PC-3 (cell line): ENCODE results near the gene TRIP6. TPM values are rescaled to one million over a fixed set of nuclear protein-coding genes. Genes with fewer than 3 reads are reported as not detected.

Experiments
- ATAC-seq: fragments of 200-7000 bp; cut with Tn5 transposase; 2 replicates; pipeline ENCODE4 v1.9.1; 2020; ENCODE audit warnings: mild to moderate bottlenecking, moderate library complexity
- BruUV-seq: library from RNA; stranded (reverse); fragments of 400-500 nt; replicated peaks from 2 replicates; lab custom pipeline; 2021; lab: Mats Ljungman, UMichigan
- CTCF ChIA-PET: fragments of 300-600 bp; sonication (Branson Sonifier 250); formaldehyde crosslinking; loops from one replicate; lab custom pipeline; 2022; ENCODE audit warnings: antibody characterized with exemption; lab: Charles Lee
- POLR2A ChIA-PET: fragments of 300-600 bp; sonication (Branson Sonifier 250); formaldehyde crosslinking; loops from one replicate; lab custom pipeline; 2022; ENCODE audit warnings: antibody characterized with exemption; ENCODE audit not compliant: unreplicated experiment; lab: Charles Lee
- DNase-seq: peaks from one replicate; pipeline ENCODE4 v3.0.0-alpha.2; 2015
- H2AFZ ChIP-seq: fragments of 300-600 bp; sonication (generic); 2 replicates; pipeline ENCODE4 v1.6.0; 2016; ENCODE audit warnings: antibody characterized with exemption, low read length
- H3F3A ChIP-seq: fragments of 300-600 bp; sonication (generic); one replicate; pipeline ENCODE4 v1.6.0; 2017; ENCODE audit warnings: antibody characterized with exemption, low read length, control low read depth, mild to moderate bottlenecking; ENCODE audit not compliant: unreplicated experiment
- H3K27ac ChIP-seq: fragments of 300-600 bp; sonication (generic); 2 replicates; pipeline ENCODE4 v1.5.1; 2016; ENCODE audit warnings: mild to moderate bottlenecking, low read length
- H3K27me3 ChIP-seq: fragments of 300-600 bp; sonication (generic); 2 replicates; pipeline ENCODE4 v1.6.1; 2016; ENCODE audit warnings: low read length, mixed read lengths
- H3K36me3 ChIP-seq: fragments of 300-600 bp; sonication (generic); 2 replicates; pipeline ENCODE4 v1.6.1; 2016; ENCODE audit warnings: low read depth, mixed run types, low read length, mixed read lengths
- H3K4me1 ChIP-seq: fragments of 300-600 bp; sonication (generic); 2 replicates; pipeline ENCODE4 v1.5.1; 2016; ENCODE audit warnings: low read length; ENCODE audit not compliant: insufficient read depth
- H3K4me2 ChIP-seq: fragments of 300-600 bp; sonication (generic); 2 replicates; pipeline ENCODE4 v1.6.0; 2016; ENCODE audit warnings: low read length
- H3K4me3 ChIP-seq: fragments of 300-600 bp; sonication (generic); 2 replicates; pipeline ENCODE4 v1.5.1; 2016; ENCODE audit warnings: mild to moderate bottlenecking, low read length, mixed read lengths
- H3K79me2 ChIP-seq: fragments of 300-600 bp; sonication (generic); 2 replicates; pipeline ENCODE4 v1.6.1; 2017; ENCODE audit warnings: low read length, mixed read lengths
- H3K9ac ChIP-seq: fragments of 300-600 bp; sonication (generic); 2 replicates; pipeline ENCODE4 v1.6.0; 2016; ENCODE audit warnings: mild to moderate bottlenecking, low read length
- H3K9me2 ChIP-seq: fragments of 300-600 bp; sonication (generic); replicated peaks from 2 replicates; pipeline ENCODE4 v1.6.1; 2016; ENCODE audit warnings: mixed run types, low read length, mixed read lengths
- H3K9me3 ChIP-seq: fragments of 300-600 bp; sonication (generic); 2 replicates; pipeline ENCODE4 v1.6.1; 2016; ENCODE audit warnings: low read length, mixed read lengths
- H4K20me1 ChIP-seq: fragments of 300-600 bp; sonication (generic); 2 replicates; pipeline ENCODE4 v1.6.1; 2016; ENCODE audit warnings: low read length, mixed read lengths
- EZH2 ChIP-seq: fragments of 300-600 bp; sonication (generic); IDR thresholded peaks from one replicate; pipeline ENCODE4 v1.6.1; 2017; ENCODE audit warnings: antibody characterized with exemption, mild to moderate bottlenecking, low read length; ENCODE audit not compliant: unreplicated experiment
- EZH2phosphoT487 ChIP-seq: fragments of 300-600 bp; sonication (generic); IDR thresholded peaks from 2 replicates; pipeline ENCODE4 v1.6.1; 2018; ENCODE audit warnings: mild to moderate bottlenecking, antibody characterized with exemption, low read length, borderline replicate concordance
- intact Hi-C: fragments of 100-400 bp; cut with micrococcal nuclease; formaldehyde crosslinking; loops from 2 replicates; pipeline ENCODE4 v1.9.0; 2023
- total RNA-seq: library from RNA; depleted of rRNA; stranded (reverse); fragments of >200 nt; gene quantifications from 2 replicates; pipeline ENCODE4 v1.2.3, GENCODE V29; 2014
- TF ChIP-seq, protein P1 (sequence below): fragments of 300-600 bp; sonication (generic); conservative IDR thresholded peaks from 2 replicates; pipeline ENCODE4 v1.5.1; 2017; ENCODE audit warnings: antibody characterized with exemption, low read depth, mild to moderate bottlenecking, low read length

Gene TRIP6
- total RNA-seq, 1 experiment from 2014 or later = 11.3 TPM

DNA sequence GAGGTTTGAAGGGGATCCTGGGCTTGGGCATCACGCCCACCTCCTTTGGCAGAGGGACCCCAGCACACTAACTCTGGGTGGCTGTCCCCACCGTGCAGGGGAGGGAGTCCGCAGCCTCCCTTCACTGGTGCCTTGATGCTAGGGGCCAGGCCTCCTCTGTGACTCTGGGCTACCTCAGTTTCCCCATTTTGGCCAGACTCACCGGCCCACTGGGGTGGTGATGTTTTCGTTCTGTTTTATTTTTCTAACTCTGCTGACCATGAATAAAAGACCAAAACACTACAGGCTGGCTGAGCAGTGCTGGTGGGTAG is 503 bp upstream of the TRIP6 start:
- Histone ChIP-seq H3K9ac (peak overlapping the region; percentile 97), H3K79me2 (peaks cover 5% of the 10 kb centered on the region), H4K20me1 (no peaks in the 10 kb centered on the region), H2AFZ (no peak overlapping the region), H3K4me1 (peaks cover 34% of the 10 kb centered on the region), H3K36me3 (0 out of 2 replicates have a peak, but pooled peaks cover 3% of the 10 kb centered on the region), H3K4me3 (peak overlapping the region; percentile 31), H3K9me2 (no peaks in the 10 kb centered on the region), H3K4me2 (peak overlapping the region; percentile 82), H3F3A (no peaks in the 10 kb centered on the region), H3K9me3 (no peaks in the 10 kb centered on the region), H3K27ac (peak overlapping the region; percentile 100), H3K27me3 (no peaks in the 10 kb centered on the region)
- no peak for TF ChIP-seq EZH2phosphoT487
- TF ChIP-seq, protein P1, sequence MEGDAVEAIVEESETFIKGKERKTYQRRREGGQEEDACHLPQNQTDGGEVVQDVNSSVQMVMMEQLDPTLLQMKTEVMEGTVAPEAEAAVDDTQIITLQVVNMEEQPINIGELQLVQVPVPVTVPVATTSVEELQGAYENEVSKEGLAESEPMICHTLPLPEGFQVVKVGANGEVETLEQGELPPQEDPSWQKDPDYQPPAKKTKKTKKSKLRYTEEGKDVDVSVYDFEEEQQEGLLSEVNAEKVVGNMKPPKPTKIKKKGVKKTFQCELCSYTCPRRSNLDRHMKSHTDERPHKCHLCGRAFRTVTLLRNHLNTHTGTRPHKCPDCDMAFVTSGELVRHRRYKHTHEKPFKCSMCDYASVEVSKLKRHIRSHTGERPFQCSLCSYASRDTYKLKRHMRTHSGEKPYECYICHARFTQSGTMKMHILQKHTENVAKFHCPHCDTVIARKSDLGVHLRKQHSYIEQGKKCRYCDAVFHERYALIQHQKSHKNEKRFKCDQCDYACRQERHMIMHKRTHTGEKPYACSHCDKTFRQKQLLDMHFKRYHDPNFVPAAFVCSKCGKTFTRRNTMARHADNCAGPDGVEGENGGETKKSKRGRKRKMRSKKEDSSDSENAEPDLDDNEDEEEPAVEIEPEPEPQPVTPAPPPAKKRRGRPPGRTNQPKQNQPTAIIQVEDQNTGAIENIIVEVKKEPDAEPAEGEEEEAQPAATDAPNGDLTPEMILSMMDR = no peak
- TF ChIP-seq EZH2 = no peak
- TSS peak; percentile 83 for BruUV-seq
- intact Hi-C loops = loop anchor here (5.0 kb wide), 1 partner anchor 64 kb away; no protein-coding TSS in a partner anchor
- ChIA-PET CTCF (interaction anchor here (0.6 kb wide), 1 partner anchor 312 kb away, joined by 5 read pairs; no protein-coding TSS in a partner anchor), POLR2A (no interaction called here)
- ATAC-seq = no peak
- no peak for DNase-seq

DNA sequence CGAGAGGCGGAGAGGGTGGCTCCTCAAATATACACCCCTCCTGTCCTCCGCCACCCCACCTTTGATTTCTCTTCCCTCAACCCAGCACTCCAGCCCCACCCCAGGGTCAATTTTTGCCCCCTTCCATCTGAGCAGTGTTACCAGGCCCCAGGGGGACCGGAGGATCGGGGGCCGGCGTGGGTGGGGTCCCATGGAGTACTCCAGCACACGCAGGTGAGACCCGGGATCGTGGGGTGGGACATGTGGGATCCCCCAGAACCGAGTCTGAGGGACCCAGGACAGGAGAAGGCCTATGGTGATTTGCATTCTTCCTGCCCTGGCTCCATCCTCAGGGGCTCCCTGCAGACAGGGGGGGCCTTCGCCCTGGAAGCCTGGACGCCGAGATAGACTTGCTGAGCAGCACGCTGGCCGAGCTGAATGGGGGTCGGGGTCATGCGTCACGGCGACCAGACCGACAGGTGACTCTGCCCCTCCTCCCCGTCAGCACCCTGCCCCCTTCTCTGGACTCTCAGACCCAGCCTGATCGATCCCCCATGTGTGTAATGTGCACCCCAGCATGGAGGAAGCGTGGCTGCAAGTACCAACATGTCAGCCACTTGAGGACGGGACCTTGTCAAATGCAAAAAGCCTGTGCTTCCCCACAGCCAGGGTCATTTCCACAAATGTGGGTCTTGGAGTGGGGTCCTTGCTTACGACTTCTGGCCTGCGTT is 744 bp downstream of the TRIP6 start:
- H3K9ac ChIP-seq = peak overlapping the region; percentile 97
- H3K4me3 ChIP-seq = 0 out of 2 replicates have a peak overlapping the region, but pooled peaks have one; percentile 23
- H4K20me1 ChIP-seq = no peaks in the 10 kb centered on the region
- H3K9me2 ChIP-seq = no peaks in the 10 kb centered on the region
- H3K4me1 ChIP-seq = peaks cover 34% of the 10 kb centered on the region
- POLR2A ChIA-PET = no interaction called here
- no peaks in the 10 kb centered on the region for H3K27me3 ChIP-seq
- H3K27ac ChIP-seq = peak overlapping the region; percentile 100
- no peak for DNase-seq
- CTCF ChIA-PET = no interaction called here
- ATAC-seq = no peak
- H3K79me2 ChIP-seq = peaks cover 5% of the 10 kb centered on the region
- H2AFZ ChIP-seq = no peak overlapping the region
- no peaks in the 10 kb centered on the region for H3K9me3 ChIP-seq
- peak overlapping the region; percentile 82 for H3K4me2 ChIP-seq
- intact Hi-C loops = loop anchor here (5.0 kb wide), 1 partner anchor 66 kb away; no protein-coding TSS in a partner anchor
- no TSS peak for BruUV-seq
- TF ChIP-seq EZH2 = no peak
- TF ChIP-seq EZH2phosphoT487 = no peak
- TF ChIP-seq, protein P1 = no peak
- 0 out of 2 replicates have a peak, but pooled peaks cover 3% of the 10 kb centered on the region for H3K36me3 ChIP-seq
- no peaks in the 10 kb centered on the region for H3F3A ChIP-seq
